Neural progenitor cell (in vitro differentiated cells): Measurements from ENCODE around the gene OR4K5.
"Not testable (repeated sequence)": the region's sequence is repeated elsewhere in the genome, so short reads cannot be mapped to it uniquely, and the experiment has no call there.

ENCODE experiments used
- CTCF ChIP-seq: fragments of 200-600 bp; sonication (generic); IDR thresholded peaks from 2 replicates; pipeline ENCODE4 v1.5.1; 2017; ENCODE audit warnings: antibody characterized with exemption, mild to moderate bottlenecking
- EZH2 ChIP-seq: fragments of 200-600 bp; sonication (generic); IDR thresholded peaks from 2 replicates; pipeline ENCODE4 v1.6.1; 2017; ENCODE audit warnings: antibody characterized with exemption, mild to moderate bottlenecking, moderate library complexity
- EZH2phosphoT487 ChIP-seq: fragments of 200-600 bp; sonication (generic); IDR thresholded peaks from 2 replicates; pipeline ENCODE4 v1.6.1; 2017; ENCODE audit warnings: antibody characterized with exemption

DNA sequence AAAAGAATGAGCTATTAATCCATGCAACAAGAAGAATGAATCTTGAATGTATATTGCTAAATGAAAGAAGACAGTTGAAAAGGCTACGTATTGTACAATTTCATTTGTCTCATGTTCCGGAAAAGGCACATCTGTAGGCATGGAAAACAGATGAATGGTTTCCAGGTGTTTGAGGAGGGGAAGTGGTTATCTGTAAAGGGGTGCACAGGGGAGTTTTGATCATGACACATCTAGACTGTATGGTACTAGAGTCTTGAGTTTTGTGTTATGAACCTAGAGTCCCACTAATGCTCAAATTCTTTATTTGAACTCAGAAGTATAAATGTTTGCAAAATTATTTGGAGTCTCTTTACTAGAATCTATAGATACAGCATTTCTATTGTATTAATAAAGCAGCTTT, 49.3 kb downstream of the OR4K5 start:
- not testable (repeated sequence) for TF ChIP-seq EZH2, CTCF, EZH2phosphoT487
